ENCODE data around the gene IGF2BP3. TPM values are rescaled to one million over a fixed set of nuclear protein-coding genes. Genes with fewer than 3 reads are reported as not detected.

Gene IGF2BP3
- total RNA-seq, 1 donor from 2014 or later = not detected

DNA sequence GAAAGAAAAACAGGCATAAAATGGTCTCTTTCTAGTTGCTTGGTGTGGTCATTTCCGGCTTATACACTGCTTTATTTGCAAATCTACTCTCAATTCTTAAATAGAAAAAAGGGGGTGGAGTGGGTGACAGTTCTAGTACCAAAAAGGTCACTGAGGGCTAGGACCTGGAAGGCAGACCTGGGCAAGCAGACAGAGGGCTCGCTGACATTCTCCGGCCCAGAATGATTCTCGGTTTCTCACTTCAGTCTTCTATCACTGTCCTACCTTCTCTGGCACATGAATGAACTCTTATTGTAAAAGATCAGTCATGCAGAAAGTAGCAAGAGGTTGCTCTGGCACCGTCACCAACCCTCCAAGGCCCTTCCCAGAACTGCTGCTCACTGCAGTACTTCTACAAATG is 117.1 kb downstream of the IGF2BP3 start:
- intact Hi-C loops (cut with DNase I) = no loop called here
- TF ChIP-seq, protein P1, sequence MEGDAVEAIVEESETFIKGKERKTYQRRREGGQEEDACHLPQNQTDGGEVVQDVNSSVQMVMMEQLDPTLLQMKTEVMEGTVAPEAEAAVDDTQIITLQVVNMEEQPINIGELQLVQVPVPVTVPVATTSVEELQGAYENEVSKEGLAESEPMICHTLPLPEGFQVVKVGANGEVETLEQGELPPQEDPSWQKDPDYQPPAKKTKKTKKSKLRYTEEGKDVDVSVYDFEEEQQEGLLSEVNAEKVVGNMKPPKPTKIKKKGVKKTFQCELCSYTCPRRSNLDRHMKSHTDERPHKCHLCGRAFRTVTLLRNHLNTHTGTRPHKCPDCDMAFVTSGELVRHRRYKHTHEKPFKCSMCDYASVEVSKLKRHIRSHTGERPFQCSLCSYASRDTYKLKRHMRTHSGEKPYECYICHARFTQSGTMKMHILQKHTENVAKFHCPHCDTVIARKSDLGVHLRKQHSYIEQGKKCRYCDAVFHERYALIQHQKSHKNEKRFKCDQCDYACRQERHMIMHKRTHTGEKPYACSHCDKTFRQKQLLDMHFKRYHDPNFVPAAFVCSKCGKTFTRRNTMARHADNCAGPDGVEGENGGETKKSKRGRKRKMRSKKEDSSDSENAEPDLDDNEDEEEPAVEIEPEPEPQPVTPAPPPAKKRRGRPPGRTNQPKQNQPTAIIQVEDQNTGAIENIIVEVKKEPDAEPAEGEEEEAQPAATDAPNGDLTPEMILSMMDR (IDR thresholded peaks at IDR 0.05) = no peak
- DNase-seq (ENCODE audit: low spot score in 2 of 2) = no peak
- H3K4me3 ChIP-seq = no peak overlapping the region
- no peaks in the 10 kb centered on the region for H3K36me3 ChIP-seq
- no peaks in the 10 kb centered on the region for H3K9me3 ChIP-seq
- H3K27ac ChIP-seq = no peak overlapping the region
- no peaks in the 10 kb centered on the region for H3K27me3 ChIP-seq
- H3K4me1 ChIP-seq = no peaks in the 10 kb centered on the region

DNA sequence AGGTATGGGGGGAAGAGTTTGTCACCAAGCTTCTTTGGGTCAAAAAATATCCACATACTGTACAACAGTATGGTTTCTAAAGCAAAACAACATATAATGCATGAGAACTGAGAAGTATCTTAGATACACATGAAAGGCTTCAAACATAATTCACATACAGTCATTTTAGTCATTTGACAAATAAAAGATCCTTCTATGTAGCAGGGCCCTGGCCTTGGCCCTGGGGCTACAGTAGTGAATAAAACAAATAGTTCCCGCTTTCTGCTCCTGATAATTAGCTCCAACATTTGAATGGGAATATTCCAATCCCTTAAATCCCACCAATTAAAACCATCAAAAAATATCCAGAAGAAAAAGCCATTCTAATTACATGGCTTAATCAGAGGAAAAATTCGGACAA is 119.8 kb downstream of the IGF2BP3 start:
- no peaks in the 10 kb centered on the region for H3K27me3 ChIP-seq
- H3K27ac ChIP-seq = no peak overlapping the region
- intact Hi-C loops (cut with DNase I) = no loop called here
- H3K4me3 ChIP-seq = no peak overlapping the region
- no peaks in the 10 kb centered on the region for H3K36me3 ChIP-seq
- no peaks in the 10 kb centered on the region for H3K4me1 ChIP-seq
- DNase-seq (ENCODE audit: low spot score in 2 of 2) = no peak
- TF ChIP-seq, protein P1 (IDR thresholded peaks at IDR 0.05) = no peak
- no peaks in the 10 kb centered on the region for H3K9me3 ChIP-seq

DNA sequence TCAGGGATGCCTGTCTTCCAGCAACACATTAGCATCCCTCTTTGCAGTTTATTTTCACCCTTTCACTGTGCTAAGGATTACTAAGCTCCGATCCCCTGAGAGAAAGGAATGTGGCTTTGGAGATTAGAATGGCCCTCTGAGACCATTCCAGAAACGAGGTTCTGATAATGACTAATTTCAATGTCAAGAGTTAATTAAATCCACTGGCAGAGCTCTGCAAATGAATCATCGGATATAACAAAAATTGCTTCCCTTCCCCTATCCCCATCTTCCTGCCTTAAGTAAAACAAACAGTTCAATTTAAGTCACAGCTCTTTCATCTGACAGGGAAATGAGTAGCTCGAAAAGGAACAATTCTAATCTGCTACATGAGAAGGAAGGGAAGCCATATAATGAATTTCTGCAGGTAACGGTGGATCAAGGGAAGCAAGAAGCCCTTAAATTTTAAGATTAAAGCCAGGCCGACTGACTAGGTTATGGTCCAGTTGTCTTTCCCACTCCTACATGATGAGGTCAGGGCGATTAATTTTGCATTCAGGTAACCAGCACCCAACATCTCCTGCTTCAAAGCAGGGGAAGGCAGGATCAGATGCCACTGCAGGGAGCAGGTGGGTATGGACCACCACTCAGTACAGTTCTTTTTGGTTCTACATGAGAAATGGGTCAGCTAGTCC is 120.7 kb downstream of the IGF2BP3 start:
- intact Hi-C loops (cut with DNase I) = no loop called here
- no peak for DNase-seq (ENCODE audit: low spot score in 2 of 2)
- Histone ChIP-seq H3K27ac (no peak overlapping the region), H3K9me3 (no peaks in the 10 kb centered on the region), H3K4me3 (no peak overlapping the region), H3K36me3 (no peaks in the 10 kb centered on the region), H3K27me3 (no peaks in the 10 kb centered on the region), H3K4me1 (no peaks in the 10 kb centered on the region)
- TF ChIP-seq, protein P1 (IDR thresholded peaks at IDR 0.05) = no peak

DNA sequence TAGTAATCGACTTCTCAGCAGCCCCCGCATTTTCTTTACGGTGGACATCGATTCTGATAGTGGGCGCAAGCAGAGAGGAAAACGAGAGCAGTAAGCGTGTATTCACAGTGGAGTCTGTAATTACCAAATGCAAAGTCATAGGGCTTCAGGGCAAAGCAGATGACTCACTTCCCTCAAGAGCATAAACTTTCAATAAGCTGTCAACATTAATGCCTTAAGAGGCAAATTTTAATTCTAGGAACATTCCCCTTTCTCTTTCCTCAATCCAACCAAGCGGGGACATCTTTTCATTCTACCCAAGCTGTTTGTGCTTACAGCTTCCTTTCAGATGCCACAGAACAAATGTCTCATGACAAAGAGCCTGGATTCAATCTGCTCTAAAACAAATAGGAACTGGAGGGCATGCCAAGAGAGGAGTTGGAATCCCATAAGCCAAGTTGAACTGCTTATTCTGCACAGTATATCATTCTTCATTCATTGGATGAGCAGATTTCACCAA is 122.6 kb downstream of the IGF2BP3 start:
- Histone ChIP-seq H3K9me3 (no peaks in the 10 kb centered on the region), H3K4me1 (no peaks in the 10 kb centered on the region), H3K27ac (no peak overlapping the region), H3K36me3 (no peaks in the 10 kb centered on the region), H3K4me3 (no peak overlapping the region), H3K27me3 (no peaks in the 10 kb centered on the region)
- intact Hi-C loops (cut with DNase I) = no loop called here
- DNase-seq (ENCODE audit: low spot score in 2 of 2) = no peak
- TF ChIP-seq, protein P1 (IDR thresholded peaks at IDR 0.05) = no peak

DNA sequence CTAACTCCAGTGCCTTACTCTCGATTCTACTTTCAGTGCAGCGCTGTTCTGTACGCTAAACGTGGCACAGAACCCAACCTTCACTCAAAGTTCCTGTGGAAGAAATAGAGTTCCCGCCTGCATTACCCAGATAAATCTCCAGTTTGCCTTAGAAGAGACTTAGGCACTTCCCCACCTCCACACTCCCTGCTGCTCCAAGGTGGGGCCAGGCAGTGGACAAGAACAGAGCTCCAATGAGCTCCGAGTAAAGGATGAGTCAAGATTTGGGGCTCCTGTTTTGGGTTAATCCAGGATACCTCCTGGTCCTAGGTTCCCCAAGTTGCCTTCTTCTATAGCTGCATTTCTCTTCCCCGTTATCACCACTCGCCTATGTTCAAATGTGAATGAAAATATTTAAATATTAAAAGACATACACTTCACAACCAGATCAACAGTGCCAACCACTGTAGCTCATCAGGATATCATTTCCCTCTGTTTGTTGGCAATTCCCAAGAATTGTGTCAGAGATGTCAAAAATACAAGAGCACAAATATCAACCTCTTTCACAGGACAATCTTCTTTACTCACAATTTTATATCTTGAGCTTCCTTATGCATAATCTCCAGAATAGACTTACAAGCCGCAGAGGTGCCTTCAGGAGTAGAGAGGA is 123.1 kb downstream of the IGF2BP3 start:
- no peak overlapping the region for H3K27ac ChIP-seq
- TF ChIP-seq, protein P1 (IDR thresholded peaks at IDR 0.05) = no peak
- no peaks in the 10 kb centered on the region for H3K36me3 ChIP-seq
- no peaks in the 10 kb centered on the region for H3K9me3 ChIP-seq
- H3K4me1 ChIP-seq = no peaks in the 10 kb centered on the region
- H3K27me3 ChIP-seq = no peaks in the 10 kb centered on the region
- intact Hi-C loops (cut with DNase I) = no loop called here
- DNase-seq (ENCODE audit: low spot score in 2 of 2) = no peak
- H3K4me3 ChIP-seq = no peak overlapping the region

All from ascending aorta (tissue), 2 donors.